AG04450 (cell line): ENCODE measurements around the gene LRRC42. TPM values are rescaled to one million over a fixed set of nuclear protein-coding genes. Genes with fewer than 3 reads are reported as not detected.

Experiments
- CTCF ChIA-PET: fragments of 300-600, 350-600 bp; formaldehyde crosslinking; extraction: SDS; loops from one replicate; lab custom pipeline; 2022; ENCODE audit warnings: antibody characterized with exemption, inconsistent platforms; lab: Charles Lee
- POLR2A ChIA-PET: fragments of 350-600 bp; formaldehyde crosslinking; extraction: SDS; loops from one replicate; lab custom pipeline; 2021; ENCODE audit warnings: antibody characterized with exemption, inconsistent platforms; lab: Yijun Ruan, JAX
- DNase-seq: peaks from one replicate; pipeline ENCODE4 v3.0.0-alpha.2; 2011; ENCODE audit warnings: low read depth, low spot score
- H3K27ac ChIP-seq: one replicate; pipeline ENCODE4 v1.5.1; 2012; ENCODE audit warnings: low read depth, low read length, control low read depth
- H3K27me3 ChIP-seq: one replicate; pipeline ENCODE4 v1.6.0; 2012; ENCODE audit warnings: low read length; ENCODE audit not compliant: control insufficient read depth, insufficient read depth
- H3K4me3 ChIP-seq: 2 replicates; pipeline ENCODE4 v1.5.1; 2011; ENCODE audit warnings: mild to moderate bottlenecking, low read depth, low read length, control low read depth
- H3K9me3 ChIP-seq: 2 replicates; pipeline ENCODE4 v1.5.1; 2012; ENCODE audit warnings: low read length; ENCODE audit not compliant: control insufficient read depth, insufficient read depth
- CTCF ChIP-seq: IDR thresholded peaks from 2 replicates; pipeline ENCODE4 v1.5.1; 2011; ENCODE audit warnings: low read depth, low read length, control low read depth, inconsistent platforms
- polyA plus RNA-seq: library from polyadenylated mRNA; depleted of rRNA; stranded (reverse); fragments of >200 nt; gene quantifications from 2 replicates; pipeline ENCODE4 v1.2.3, GENCODE V29; 2011

Gene LRRC42
- polyA plus RNA-seq, 1 experiment: 51.4 TPM

- CTCF ChIA-PET: no interaction called here
- H3K27me3 ChIP-seq: no peaks in the 10 kb centered on the region
- no peak for DNase-seq
- H3K4me3 ChIP-seq: no peak overlapping the region
- H3K27ac ChIP-seq: no peak overlapping the region
- TF ChIP-seq CTCF: no peak
- POLR2A ChIA-PET: no interaction called here
- no peaks in the 10 kb centered on the region for H3K9me3 ChIP-seq
Measured at GRCh38 chr1:53913352-53914033, 32.7 kb upstream of the LRRC42 start.

GRCh38 chr1:53918343-53918742, 27.8 kb upstream of the LRRC42 start:
- CTCF ChIA-PET: no interaction called here
- H3K4me3 ChIP-seq: no peak overlapping the region
- no peak for DNase-seq
- H3K9me3 ChIP-seq: no peaks in the 10 kb centered on the region
- POLR2A ChIA-PET: no interaction called here
- no peaks in the 10 kb centered on the region for H3K27me3 ChIP-seq
- TF ChIP-seq CTCF: no peak
- H3K27ac ChIP-seq: no peak overlapping the region

GRCh38 chr1:53919675-53920066, 26.5 kb upstream of the LRRC42 start:
- POLR2A ChIA-PET: no interaction called here
- H3K27ac ChIP-seq: no peak overlapping the region
- no peaks in the 10 kb centered on the region for H3K27me3 ChIP-seq
- TF ChIP-seq CTCF: no peak
- CTCF ChIA-PET: no interaction called here
- no peaks in the 10 kb centered on the region for H3K9me3 ChIP-seq
- DNase-seq: no peak
- H3K4me3 ChIP-seq: no peak overlapping the region

- POLR2A ChIA-PET: no interaction called here
- no peak for TF ChIP-seq CTCF
- CTCF ChIA-PET: interaction anchor here (0.5 kb wide), 1 partner anchor 357 kb away, joined by 3 read pairs; no protein-coding TSS in a partner anchor
Measured at GRCh38 chr1:53927376-53927881, 18.7 kb upstream of the LRRC42 start.

GRCh38 chr1:53929246-53929960, 16.7 kb upstream of the LRRC42 start:
- no peak for TF ChIP-seq CTCF
- no peak for DNase-seq
- CTCF ChIA-PET: no interaction called here
- POLR2A ChIA-PET: no interaction called here
- H3K27me3 ChIP-seq: no peaks in the 10 kb centered on the region
- peaks cover 14% of the 10 kb centered on the region for H3K9me3 ChIP-seq
- no peak overlapping the region for H3K27ac ChIP-seq
- no peak overlapping the region for H3K4me3 ChIP-seq

More at GRCh38 chr1:53927376-53927881, 18.7 kb upstream of the LRRC42 start:
- Histone ChIP-seq H3K27me3 (no peaks in the 10 kb centered on the region), H3K4me3 (no peak overlapping the region), H3K9me3 (peaks cover 6% of the 10 kb centered on the region), H3K27ac (no peak overlapping the region)
- DNase-seq: no peak
